ENCODE data around the gene HOXD3.

DNA sequence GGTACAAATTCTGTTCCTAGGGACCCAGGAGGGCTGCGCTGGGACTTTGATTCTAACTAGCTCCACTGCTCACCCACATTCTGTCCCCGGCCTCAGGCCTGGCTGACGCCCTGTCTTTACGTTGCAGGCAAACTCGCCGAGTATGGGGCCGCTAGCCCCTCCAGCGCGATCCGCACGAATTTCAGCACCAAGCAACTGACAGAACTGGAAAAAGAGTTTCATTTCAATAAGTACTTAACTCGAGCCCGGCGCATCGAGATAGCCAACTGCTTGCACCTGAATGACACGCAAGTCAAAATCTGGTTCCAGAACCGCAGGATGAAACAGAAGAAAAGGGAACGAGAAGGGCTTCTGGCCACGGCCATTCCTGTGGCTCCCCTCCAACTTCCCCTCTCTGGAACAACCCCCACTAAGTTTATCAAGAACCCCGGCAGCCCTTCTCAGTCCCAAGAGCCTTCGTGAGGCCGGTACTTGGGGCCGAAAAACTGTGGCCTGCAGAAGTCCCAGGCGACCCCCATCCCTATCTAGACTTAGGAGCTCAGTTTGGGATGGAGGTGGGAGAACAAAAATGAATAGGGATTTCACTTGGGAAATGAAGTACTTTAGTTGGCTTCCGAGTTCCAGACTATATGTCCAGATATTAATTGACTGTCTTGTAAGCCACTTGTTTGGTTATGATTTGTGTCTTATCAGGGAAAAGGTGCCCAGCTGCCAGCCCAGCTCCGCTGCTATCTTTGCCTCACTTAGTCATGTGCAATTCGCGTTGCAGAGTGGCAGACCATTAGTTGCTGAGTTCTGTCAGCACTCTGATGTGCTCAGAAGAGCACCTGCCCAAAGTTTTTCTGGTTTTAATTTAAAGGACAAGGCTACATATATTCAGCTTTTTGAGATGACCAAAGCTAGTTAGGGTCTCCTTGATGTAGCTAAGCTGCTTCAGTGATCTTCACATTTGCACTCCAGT is 32.9 kb downstream of the HOXD3 start:
- TF ChIP-seq MXI1 (IDR thresholded peaks at IDR 0.05; ENCODE audit: low read depth, low read length) (no peak), POLR2AphosphoS5 (IDR thresholded peaks at IDR 0.05; ENCODE audit: low read depth, low read length) (no peak)
- TF ChIP-seq, protein P1, sequence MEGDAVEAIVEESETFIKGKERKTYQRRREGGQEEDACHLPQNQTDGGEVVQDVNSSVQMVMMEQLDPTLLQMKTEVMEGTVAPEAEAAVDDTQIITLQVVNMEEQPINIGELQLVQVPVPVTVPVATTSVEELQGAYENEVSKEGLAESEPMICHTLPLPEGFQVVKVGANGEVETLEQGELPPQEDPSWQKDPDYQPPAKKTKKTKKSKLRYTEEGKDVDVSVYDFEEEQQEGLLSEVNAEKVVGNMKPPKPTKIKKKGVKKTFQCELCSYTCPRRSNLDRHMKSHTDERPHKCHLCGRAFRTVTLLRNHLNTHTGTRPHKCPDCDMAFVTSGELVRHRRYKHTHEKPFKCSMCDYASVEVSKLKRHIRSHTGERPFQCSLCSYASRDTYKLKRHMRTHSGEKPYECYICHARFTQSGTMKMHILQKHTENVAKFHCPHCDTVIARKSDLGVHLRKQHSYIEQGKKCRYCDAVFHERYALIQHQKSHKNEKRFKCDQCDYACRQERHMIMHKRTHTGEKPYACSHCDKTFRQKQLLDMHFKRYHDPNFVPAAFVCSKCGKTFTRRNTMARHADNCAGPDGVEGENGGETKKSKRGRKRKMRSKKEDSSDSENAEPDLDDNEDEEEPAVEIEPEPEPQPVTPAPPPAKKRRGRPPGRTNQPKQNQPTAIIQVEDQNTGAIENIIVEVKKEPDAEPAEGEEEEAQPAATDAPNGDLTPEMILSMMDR (IDR thresholded peaks at IDR 0.05): no peak
- TF ChIP-seq, protein P2, sequence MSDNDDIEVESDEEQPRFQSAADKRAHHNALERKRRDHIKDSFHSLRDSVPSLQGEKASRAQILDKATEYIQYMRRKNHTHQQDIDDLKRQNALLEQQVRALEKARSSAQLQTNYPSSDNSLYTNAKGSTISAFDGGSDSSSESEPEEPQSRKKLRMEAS (IDR thresholded peaks at IDR 0.05; ENCODE audit: low read depth): no peak
- TF ChIP-seq, protein P3, sequence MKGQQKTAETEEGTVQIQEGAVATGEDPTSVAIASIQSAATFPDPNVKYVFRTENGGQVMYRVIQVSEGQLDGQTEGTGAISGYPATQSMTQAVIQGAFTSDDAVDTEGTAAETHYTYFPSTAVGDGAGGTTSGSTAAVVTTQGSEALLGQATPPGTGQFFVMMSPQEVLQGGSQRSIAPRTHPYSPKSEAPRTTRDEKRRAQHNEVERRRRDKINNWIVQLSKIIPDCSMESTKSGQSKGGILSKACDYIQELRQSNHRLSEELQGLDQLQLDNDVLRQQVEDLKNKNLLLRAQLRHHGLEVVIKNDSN (IDR thresholded peaks at IDR 0.05; ENCODE audit: borderline replicate concordance, low read depth): no peak
